Activated CD4-positive, alpha-beta T cell treated with anti-CD3 and anti-CD28 coated beads for 48 hours (primary cell): ENCODE data around the gene USP1.

Experiments used
- DNase-seq: peaks from one replicate; pipeline ENCODE4 v3.0.0-alpha.2; 2020

Gene USP1

GRCh38 chr1:62429581-62429980, 7.3 kb upstream of the USP1 start:
- DNase-seq, result no peak

- no peak for DNase-seq
Measured at GRCh38 chr1:62433861-62434617, 2.8 kb upstream of the USP1 start.

GRCh38 chr1:62434618-62435001, 2.2 kb upstream of the USP1 start:
- no peak for DNase-seq

- DNase-seq, result peak; percentile 14
Measured at GRCh38 chr1:62435231-62436038, 1.4 kb upstream of the USP1 start.

- DNase-seq, result peak; percentile 96
Measured at GRCh38 chr1:62436039-62436465, 797 bp upstream of the USP1 start.

- peak; percentile 49 for DNase-seq
Measured at GRCh38 chr1:62437273-62437940, 558 bp downstream of the USP1 start.

GRCh38 chr1:62438163-62438562, 1.3 kb downstream of the USP1 start:
- DNase-seq, result no peak

- DNase-seq, result no peak
Measured at GRCh38 chr1:62439652-62440371, 3.0 kb downstream of the USP1 start.

GRCh38 chr1:62444701-62445100, 7.9 kb downstream of the USP1 start:
- DNase-seq, result no peak

- DNase-seq, result no peak
Measured at GRCh38 chr1:62448221-62448933, 11.5 kb downstream of the USP1 start.

- DNase-seq, result no peak
Measured at GRCh38 chr1:62450301-62450700, 13.5 kb downstream of the USP1 start.

GRCh38 chr1:62452951-62453350, 16.1 kb downstream of the USP1 start:
- DNase-seq, result no peak

GRCh38 chr1:62457955-62458354, 21.1 kb downstream of the USP1 start:
- no peak for DNase-seq

- no peak for DNase-seq
Measured at GRCh38 chr1:62462370-62462769, 25.5 kb downstream of the USP1 start.

- no peak for DNase-seq
Measured at GRCh38 chr1:62467092-62467491, 30.2 kb downstream of the USP1 start.

GRCh38 chr1:62476525-62477219, 39.8 kb downstream of the USP1 start:
- no peak for DNase-seq

- no peak for DNase-seq
Measured at GRCh38 chr1:62481681-62482080, 44.8 kb downstream of the USP1 start.

GRCh38 chr1:62484824-62485468, 48.1 kb downstream of the USP1 start:
- DNase-seq, result no peak

- DNase-seq, result no peak
Measured at GRCh38 chr1:62487956-62488355, 51.1 kb downstream of the USP1 start.

GRCh38 chr1:62492521-62492920, 55.7 kb downstream of the USP1 start:
- no peak for DNase-seq

GRCh38 chr1:62493656-62494055, 56.8 kb downstream of the USP1 start:
- no peak for DNase-seq
